Measurements from ENCODE around the gene OR56A4.
"Not testable (repeated sequence)": the region's sequence is repeated elsewhere in the genome, so short reads cannot be mapped to it uniquely, and the experiment has no call there.

The OR56A4 gene

GRCh38 chr11:6006846-6007245 lies at the start of gene OR56A4:
Gene OR56A4, minus strand, starts transcription at chr11:6006946. Its CDS starts 3,954 bp downstream, at chr11:6002992.
- FAIRE-seq = no peak

- no peak for FAIRE-seq
These were observed 48.8 kb upstream of the OR56A4 start for GRCh38 chr11:6055569-6055968.

GRCh38 chr11:6052374-6052773 lies 45.6 kb upstream of the OR56A4 start:
- FAIRE-seq = no peak

GRCh38 chr11:6040874-6041273 lies 34.1 kb upstream of the OR56A4 start:
- FAIRE-seq = no peak

- FAIRE-seq = no peak
These were observed 24.1 kb upstream of the OR56A4 start, which contains the start of gene OR56A1 for GRCh38 chr11:6030708-6031405. Gene OR56A1, minus strand, starts transcription at chr11:6030758. Its CDS starts 3,066 bp downstream, at chr11:6027692.

GRCh38 chr11:6027501-6027900 lies 20.8 kb upstream of the OR56A4 start:
- no peak for FAIRE-seq

GRCh38 chr11:6025056-6025455 lies 18.3 kb upstream of the OR56A4 start:
- no peak for FAIRE-seq

- no peak for FAIRE-seq
These were observed 16.2 kb upstream of the OR56A4 start for GRCh38 chr11:6022956-6023355.

GRCh38 chr11:6013042-6013441 lies 6.3 kb upstream of the OR56A4 start:
- no peak for FAIRE-seq

GRCh38 chr11:6012035-6012668 lies 5.4 kb upstream of the OR56A4 start:
- no peak for FAIRE-seq

GRCh38 chr11:6006395-6006794 lies 351 bp downstream of the OR56A4 start:
- no peak for FAIRE-seq

GRCh38 chr11:6002202-6002699 lies 4.5 kb downstream of the OR56A4 start:
- no peak for FAIRE-seq

- FAIRE-seq = no peak
These were observed 12.0 kb downstream of the OR56A4 start for GRCh38 chr11:5994791-5995190.

- no peak for FAIRE-seq
These were observed 14.0 kb downstream of the OR56A4 start for GRCh38 chr11:5992604-5993251.

GRCh38 chr11:5992150-5992549 lies 14.6 kb downstream of the OR56A4 start:
- no peak for FAIRE-seq

- FAIRE-seq = no peak
These were observed 17.5 kb downstream of the OR56A4 start for GRCh38 chr11:5989203-5989602.

GRCh38 chr11:5986885-5987284 lies 19.9 kb downstream of the OR56A4 start, which contains the start of gene OR52L1:
Gene OR52L1, minus strand, starts transcription at chr11:5986985. Its CDS starts 55 bp downstream, at chr11:5986930.
- FAIRE-seq = no peak

GRCh38 chr11:5983443-5983842 lies 23.3 kb downstream of the OR56A4 start:
- no peak for FAIRE-seq

- no peak for FAIRE-seq
These were observed 33.2 kb downstream of the OR56A4 start for GRCh38 chr11:5973530-5973929.

GRCh38 chr11:5968394-5968793 lies 38.4 kb downstream of the OR56A4 start, which contains the start of gene OR56A5:
Gene OR56A5, minus strand, starts transcription at chr11:5968494. Its CDS starts 0 bp downstream, at chr11:5968494.
- no peak for FAIRE-seq

- FAIRE-seq = no peak
These were observed 39.0 kb downstream of the OR56A4 start for GRCh38 chr11:5967708-5968107.

- FAIRE-seq = no peak
These were observed 39.8 kb downstream of the OR56A4 start for GRCh38 chr11:5966958-5967357.

GRCh38 chr11:5960704-5961320 lies 45.9 kb downstream of the OR56A4 start:
- FAIRE-seq = not testable (repeated sequence)
